GM18519 (cell line): ENCODE data around the gene CMTM3.
"Not testable (repeated sequence)": the region's sequence is repeated elsewhere in the genome, so short reads cannot be mapped to it uniquely, and the experiment has no call there.

ENCODE experiments used
- ATAC-seq: cut with Tn5 transposase; IDR thresholded peaks from one replicate; pipeline ENCODE4 v1.9.1; 2021; ENCODE audit warnings: mild to moderate bottlenecking, moderate library complexity; ENCODE audit not compliant: unreplicated experiment, low FRiP score

The CMTM3 gene

GRCh38 chr16:66581246-66581952 lies 23.1 kb upstream of the CMTM3 start:
- ATAC-seq, result no peak

- no peak for ATAC-seq
Measured at GRCh38 chr16:66585481-66586239, 18.8 kb upstream of the CMTM3 start.

GRCh38 chr16:66587881-66588600 lies 16.5 kb upstream of the CMTM3 start:
- no peak for ATAC-seq

- ATAC-seq, result peak; percentile 83
Measured at GRCh38 chr16:66588981-66589713, 15.4 kb upstream of the CMTM3 start.

GRCh38 chr16:66590322-66590721 lies 14.2 kb upstream of the CMTM3 start:
- ATAC-seq, result no peak

GRCh38 chr16:66591018-66591417 lies 13.5 kb upstream of the CMTM3 start:
- no peak for ATAC-seq

- no peak for ATAC-seq
Measured at GRCh38 chr16:66592241-66592640, 12.3 kb upstream of the CMTM3 start.

- ATAC-seq, result no peak
Measured at GRCh38 chr16:66592814-66593213, 11.7 kb upstream of the CMTM3 start.

GRCh38 chr16:66594739-66595138 lies 9.8 kb upstream of the CMTM3 start:
- no peak for ATAC-seq

GRCh38 chr16:66596559-66596958 lies 7.9 kb upstream of the CMTM3 start:
- ATAC-seq, result not testable (repeated sequence)

GRCh38 chr16:66596986-66597848 lies 7.3 kb upstream of the CMTM3 start:
- no peak for ATAC-seq

- no peak for ATAC-seq
Measured at GRCh38 chr16:66598111-66598510, 6.4 kb upstream of the CMTM3 start.

- no peak for ATAC-seq
Measured at GRCh38 chr16:66599726-66600125, 4.8 kb upstream of the CMTM3 start.

- no peak for ATAC-seq
Measured at GRCh38 chr16:66600477-66600876, 4.0 kb upstream of the CMTM3 start.

- ATAC-seq, result no peak
Measured at GRCh38 chr16:66601471-66601870, 3.0 kb upstream of the CMTM3 start.

- peak; percentile 41 for ATAC-seq
Measured at GRCh38 chr16:66603537-66604375, 748 bp upstream of the CMTM3 start.

- ATAC-seq, result no peak
Measured at GRCh38 chr16:66605177-66605978, 874 bp downstream of the CMTM3 start.
